NCI-H460 (cell line): ENCODE measurements around the gene SKAP2. TPM values are rescaled to one million over a fixed set of nuclear protein-coding genes. Genes with fewer than 3 reads are reported as not detected.

Source experiments
- DNase-seq: peaks from one replicate; pipeline ENCODE4 v3.0.0-alpha.2; 2016; ENCODE audit warnings: low read depth; ENCODE audit errors: extremely low read depth
- total RNA-seq: library from RNA; depleted of rRNA; stranded (reverse); fragments of >200 nt; shearing (Covaris generic); gene quantifications from 2 replicates; pipeline ENCODE4 v1.2.3, GENCODE V29; 2014

The SKAP2 gene
- total RNA-seq, 1 experiment from 2014 or later: 52.1 TPM

- DNase-seq: no peak
Observed at GRCh38 chr7:26670290-26670689, 194.1 kb downstream of the SKAP2 start.

- DNase-seq: no peak
Observed at GRCh38 chr7:26668821-26669220, 195.6 kb downstream of the SKAP2 start.

GRCh38 chr7:26667514-26668133 lies 196.8 kb downstream of the SKAP2 start:
- peak; percentile 95 for DNase-seq

GRCh38 chr7:26664735-26665416 lies 199.5 kb downstream of the SKAP2 start:
- DNase-seq: no peak

- DNase-seq: no peak
Observed at GRCh38 chr7:26664274-26664673, 200.1 kb downstream of the SKAP2 start.

- DNase-seq: no peak
Observed at GRCh38 chr7:26663874-26664273, 200.5 kb downstream of the SKAP2 start.

- no peak for DNase-seq
Observed at GRCh38 chr7:26662646-26663045, 201.7 kb downstream of the SKAP2 start.

- no peak for DNase-seq
Observed at GRCh38 chr7:26659121-26659520, 205.3 kb downstream of the SKAP2 start.

GRCh38 chr7:26658389-26659084 lies 205.9 kb downstream of the SKAP2 start:
- no peak for DNase-seq

GRCh38 chr7:26657686-26658388 lies 206.6 kb downstream of the SKAP2 start:
- DNase-seq: no peak

- DNase-seq: no peak
Observed at GRCh38 chr7:26657206-26657641, 207.2 kb downstream of the SKAP2 start.

- no peak for DNase-seq
Observed at GRCh38 chr7:26656735-26657134, 207.7 kb downstream of the SKAP2 start.

- no peak for DNase-seq
Observed at GRCh38 chr7:26655781-26656180, 208.6 kb downstream of the SKAP2 start.

- DNase-seq: no peak
Observed at GRCh38 chr7:26653430-26654399, 210.7 kb downstream of the SKAP2 start.

- DNase-seq: no peak
Observed at GRCh38 chr7:26652401-26653100, 211.8 kb downstream of the SKAP2 start.

GRCh38 chr7:26650103-26650502 lies 214.3 kb downstream of the SKAP2 start:
- no peak for DNase-seq

GRCh38 chr7:26649388-26649787 lies 215.0 kb downstream of the SKAP2 start:
- DNase-seq: no peak

GRCh38 chr7:26648554-26648953 lies 215.8 kb downstream of the SKAP2 start:
- no peak for DNase-seq

GRCh38 chr7:26646336-26647048 lies 217.9 kb downstream of the SKAP2 start:
- no peak for DNase-seq
